ENCODE data around the gene IQSEC1. TPM values are rescaled to one million over a fixed set of nuclear protein-coding genes. Genes with fewer than 3 reads are reported as not detected.

IQSEC1 gene
- total and polyA plus RNA-seq, 2 of the 8 experiments (the other 6 are each of a cell fraction or from before 2014, with no cell fraction given), result 6.8 to 28.8 TPM

DNA sequence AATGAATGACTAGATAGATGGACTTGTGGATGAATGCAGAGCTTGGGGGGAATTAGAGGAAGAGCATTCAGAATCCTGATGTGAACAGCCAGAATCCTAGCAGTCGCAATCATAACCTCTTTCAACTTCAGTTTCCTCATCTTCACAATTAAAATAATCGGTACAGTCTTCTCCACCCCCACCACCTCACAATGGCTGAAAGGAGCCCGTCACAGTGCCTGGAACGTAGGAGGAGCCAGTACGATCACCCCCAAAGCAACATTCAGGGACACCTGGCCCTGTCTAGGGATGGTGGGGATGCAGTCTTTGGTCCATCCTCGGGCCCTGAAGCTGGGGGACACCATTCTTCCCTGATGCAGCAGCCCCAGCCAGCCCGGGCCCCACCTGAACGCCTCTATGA, 151.5 kb downstream of the IQSEC1 start:
- Histone ChIP-seq H2BK120ac (replicated peaks; ENCODE audit: low read depth, low read length) (no peak overlapping the region), H3K9ac (replicated peaks in 1 of 4; ENCODE audit: extremely low read depth in 1 of 4, low read depth in 3 of 4, low read length in 3 of 4) (no peak overlapping the region), H3K23ac (ENCODE audit: insufficient read length) (no peak overlapping the region), H3K4me1 (replicated peaks in 1 of 4; ENCODE audit: control insufficient read depth in 3 of 4, insufficient read depth in 4 of 4, low read length in 3 of 4) (no peaks in the 10 kb centered on the region), H3K27me3 (replicated peaks in 1 of 4; ENCODE audit: control insufficient read depth in 3 of 4, extremely low read depth in 1 of 4, insufficient read depth in 3 of 4, low read length in 3 of 4) (no peaks in the 10 kb centered on the region), H3K79me1 (ENCODE audit: low read depth, low read length) (no peaks in the 10 kb centered on the region), H3K56ac (replicated peaks; ENCODE audit: insufficient read length, low read depth, low read length) (no peak overlapping the region), H4K8ac (ENCODE audit: extremely low read depth, insufficient read depth, low read length) (no peak overlapping the region), H3K4me2 (ENCODE audit: insufficient read depth in 1 of 2, low read depth in 2 of 2, low read length in 2 of 2) (no peak overlapping the region), H4K91ac (replicated peaks; ENCODE audit: insufficient read length, low read length) (no peak overlapping the region), H2BK15ac (ENCODE audit: low read length) (no peak overlapping the region), H3K4me3 (ENCODE audit: extremely low read depth in 1 of 4, insufficient read depth in 2 of 4, low read depth in 3 of 4, low read length in 4 of 4) (no peak overlapping the region), H3K18ac (ENCODE audit: extremely low read depth, low read length) (no peak overlapping the region), H3K27ac (ENCODE audit: low read depth, low read length) (no peak overlapping the region), H3K23me2 (ENCODE audit: low read depth, low read length) (no peaks in the 10 kb centered on the region), H2AK5ac (ENCODE audit: low read depth, low read length) (no peak overlapping the region), H2BK12ac (ENCODE audit: low read depth, low read length) (no peak overlapping the region), H3K9me3 (ENCODE audit: insufficient read depth in 2 of 2, low read depth in 1 of 2, low read length in 1 of 2) (no peaks in the 10 kb centered on the region), H2AFZ (ENCODE audit: low read length) (no peak overlapping the region), H3K79me2 (ENCODE audit: control insufficient read depth in 1 of 2, insufficient read depth in 2 of 2, low read length in 2 of 2) (no peaks in the 10 kb centered on the region), H4K5ac (ENCODE audit: insufficient read length, low read depth, low read length) (no peak overlapping the region), H3K36me3 (ENCODE audit: control insufficient read depth in 2 of 4, insufficient read depth in 4 of 4, low read length in 3 of 4) (peaks cover 0 to 9% (median 2%) of the 10 kb centered on the region in 4 experiments; a peak in 3 of 8 replicates), H3K14ac (ENCODE audit: insufficient read length) (no peak overlapping the region), H4K20me1 (replicated peaks in 1 of 2; ENCODE audit: control insufficient read depth in 1 of 2, insufficient read depth in 2 of 2, low read length in 2 of 2) (peaks cover 0 to 14% of the 10 kb centered on the region in 2 experiments), H2BK20ac (ENCODE audit: low read length) (no peak overlapping the region), H2BK5ac (ENCODE audit: low read depth, low read length) (no peak overlapping the region), H3K4ac (replicated peaks; ENCODE audit: insufficient read length, low read depth, low read length) (no peak overlapping the region)
- TF ChIP-seq POLR2AphosphoS5 (IDR thresholded peaks at IDR 0.05; ENCODE audit: low read depth, low read length), result no peak
- TF ChIP-seq CTBP2 (IDR thresholded peaks at IDR 0.05; ENCODE audit: borderline replicate concordance, insufficient read depth, insufficient read length, low read length), result no peak
- ChIA-PET POLR2A (ENCODE audit: partially characterized antibody) (interaction anchor here (0.6 to 0.9 kb wide), 2 partner anchors 14 to 21 kb away, joined by 3 read pairs; no protein-coding TSS in a partner anchor), CTCF (ENCODE audit: partially characterized antibody) (interaction anchor here (1.2 to 4.6 kb wide), 5 partner anchors 8 to 61 kb away, joined by 3 to 28 read pairs (median 5); no protein-coding TSS in a partner anchor)
- 95% methylated on average over 8 of the region's 8 CpGs; no CpG with 5 or more reads in 1 of the 2 experiments for WGBS, 2 experiments (ENCODE audit: extremely low coverage in 1 of 2, insufficient coverage in 1 of 2, insufficient read length in 1 of 2, insufficient replicate concordance in 2 of 2, low coverage in 1 of 2, low lambda C conversion rate in 2 of 2, missing lambda C conversion rate in 1 of 2)
- no peak for DNase-seq (ENCODE audit: low read depth in 1 of 2, low spot score in 2 of 2)
- no peak for FAIRE-seq
